SK-N-MC (cell line): Measurements from ENCODE around the gene DGKB.

Experiments used
- EZH2 ChIP-seq: fragments of 200-600 bp; sonication (generic); IDR thresholded peaks from one replicate; pipeline ENCODE4 v1.6.1; 2017; ENCODE audit warnings: antibody characterized with exemption
- POLR2AphosphoS5 ChIP-seq: IDR thresholded peaks from 2 replicates; pipeline ENCODE4 v1.6.1; 2012; ENCODE audit warnings: mild to moderate bottlenecking, low read depth, low read length, borderline replicate concordance

GRCh38 chr7:14886533-14886932 is 16.0 kb downstream of the DGKB start:
- TF ChIP-seq EZH2 (no peak), POLR2AphosphoS5 (no peak)
